ENCODE measurements around the gene NDUFB10. TPM values are rescaled to one million over a fixed set of nuclear protein-coding genes. Genes with fewer than 3 reads are reported as not detected.

NDUFB10 gene
- total RNA-seq, 2 donors from 2014 or later = 219 to 272 TPM

- Histone ChIP-seq H3K4me1 (peaks cover 7% of the 10 kb centered on the region), H3K9me3 (no peaks in the 10 kb centered on the region), H3K27me3 (no peaks in the 10 kb centered on the region), H3K36me3 (no peaks in the 10 kb centered on the region), H3K27ac (no peak overlapping the region), H3K4me3 (no peak overlapping the region), H3K9ac (ENCODE audit: low read depth in 2 of 2, low read length in 2 of 2) (no peak overlapping the region)
- no peak for DNase-seq
- TF ChIP-seq CTCF (IDR thresholded peaks at IDR 0.05) = no peak
- intact Hi-C loops (cut with DNase I) = no loop called here
Observed at GRCh38 chr16:1946495-1947368, 12.6 kb upstream of the NDUFB10 start.

GRCh38 chr16:1947369-1947670, 12.0 kb upstream of the NDUFB10 start:
- no peak overlapping the region for H3K4me3 ChIP-seq
- no peak for DNase-seq
- peaks cover 1% of the 10 kb centered on the region for H3K4me1 ChIP-seq
- H3K27ac ChIP-seq = no peak overlapping the region
- intact Hi-C loops (cut with DNase I) = no loop called here
- H3K36me3 ChIP-seq = no peaks in the 10 kb centered on the region
- no peak overlapping the region for H3K9ac ChIP-seq (ENCODE audit: low read depth in 2 of 2, low read length in 2 of 2)
- TF ChIP-seq CTCF (IDR thresholded peaks at IDR 0.05) = no peak
- H3K9me3 ChIP-seq = no peaks in the 10 kb centered on the region
- H3K27me3 ChIP-seq = no peaks in the 10 kb centered on the region

- intact Hi-C loops (cut with DNase I) = no loop called here
Observed at GRCh38 chr16:1949507-1949906, 9.8 kb upstream of the NDUFB10 start.

GRCh38 chr16:1950047-1950446, 9.3 kb upstream of the NDUFB10 start:
- H3K9ac ChIP-seq (ENCODE audit: low read depth in 2 of 2, low read length in 2 of 2) = no peak overlapping the region
- no peak overlapping the region for H3K27ac ChIP-seq
- DNase-seq = no peak
- intact Hi-C loops (cut with DNase I) = no loop called here
- no peaks in the 10 kb centered on the region for H3K4me1 ChIP-seq
- no peaks in the 10 kb centered on the region for H3K9me3 ChIP-seq
- no peaks in the 10 kb centered on the region for H3K36me3 ChIP-seq
- no peak for TF ChIP-seq CTCF (IDR thresholded peaks at IDR 0.05)
- H3K27me3 ChIP-seq = no peaks in the 10 kb centered on the region
- no peak overlapping the region for H3K4me3 ChIP-seq

More at GRCh38 chr16:1949507-1949906, 9.8 kb upstream of the NDUFB10 start:
- H3K27ac ChIP-seq = no peak overlapping the region
- no peak for TF ChIP-seq CTCF (IDR thresholded peaks at IDR 0.05)
- H3K9me3 ChIP-seq = no peaks in the 10 kb centered on the region
- H3K4me3 ChIP-seq = no peak overlapping the region
- no peaks in the 10 kb centered on the region for H3K4me1 ChIP-seq
- no peaks in the 10 kb centered on the region for H3K27me3 ChIP-seq
- H3K36me3 ChIP-seq = no peaks in the 10 kb centered on the region
- no peak overlapping the region for H3K9ac ChIP-seq (ENCODE audit: low read depth in 2 of 2, low read length in 2 of 2)
- DNase-seq = no peak

GRCh38 chr16:1950559-1950958, 8.8 kb upstream of the NDUFB10 start:
- Histone ChIP-seq H3K27ac (no peak overlapping the region), H3K4me1 (no peaks in the 10 kb centered on the region), H3K36me3 (no peaks in the 10 kb centered on the region), H3K9ac (ENCODE audit: low read depth in 2 of 2, low read length in 2 of 2) (no peak overlapping the region), H3K27me3 (no peaks in the 10 kb centered on the region), H3K9me3 (no peaks in the 10 kb centered on the region), H3K4me3 (no peak overlapping the region)
- DNase-seq = no peak
- TF ChIP-seq CTCF (IDR thresholded peaks at IDR 0.05) = no peak
- intact Hi-C loops (cut with DNase I) = no loop called here

Data from colonic mucosa (tissue), 4 donors.